H1 (cell line): ENCODE data around the gene CFAP54.
A peak's percentile ranks its signal among the peaks of the same experiment; 100 is the strongest.

Source experiments
- CEBPB ChIP-seq: IDR thresholded peaks from 2 replicates; pipeline ENCODE4 v1.6.1; 2012; ENCODE audit warnings: low read depth, low read length
- CTCF ChIP-seq, 3 experiments: IDR thresholded peaks; 1 replicate in 2 of 3; 2 replicates in 1 of 3; pipeline versions ENCODE4 v1.5.1 to v1.6.1; 2011; ENCODE audit warnings: low read length in 3 of 3, mild to moderate bottlenecking in 3 of 3, inconsistent platforms in 2 of 3, low read depth in 1 of 3, moderate library complexity in 1 of 3; ENCODE audit not compliant: insufficient read depth in 1 of 3; ENCODE audit errors: control extremely low read depth in 1 of 3
- EGR1 ChIP-seq: IDR thresholded peaks from 2 replicates; pipeline ENCODE4 v1.6.1; 2011; ENCODE audit warnings: low read depth, low read length, borderline replicate concordance
- EP300 ChIP-seq, 2 experiments: IDR thresholded peaks; 1 replicate in 1 of 2; 2 replicates in 1 of 2; pipeline ENCODE4 v1.6.1; 2011 to 2012; ENCODE audit warnings: low read depth in 2 of 2, low read length in 2 of 2, mild to moderate bottlenecking in 2 of 2, borderline replicate concordance in 1 of 2, inconsistent platforms in 1 of 2, moderate library complexity in 1 of 2
- POLR2A ChIP-seq, 2 experiments: IDR thresholded peaks; 1 replicate in 1 of 2; 2 replicates in 1 of 2; pipeline ENCODE4 v1.6.1; 2011; ENCODE audit warnings: low read depth in 2 of 2, low read length in 2 of 2, mild to moderate bottlenecking in 2 of 2; ENCODE audit errors: control extremely low read depth in 1 of 2
- POLR2AphosphoS5 ChIP-seq: IDR thresholded peaks from 2 replicates; pipeline ENCODE4 v1.6.1; 2011; ENCODE audit warnings: low read depth, low read length
- SRF ChIP-seq: IDR thresholded peaks from 2 replicates; pipeline ENCODE4 v1.6.1; 2011; ENCODE audit warnings: mild to moderate bottlenecking, low read depth, low read length, moderate library complexity
- TBP ChIP-seq: IDR thresholded peaks from 2 replicates; pipeline ENCODE4 v1.6.1; 2011; ENCODE audit warnings: low read depth, low read length, improper control_type of control experiment
- TCF12 ChIP-seq: IDR thresholded peaks from 2 replicates; pipeline ENCODE4 v1.6.1; 2011; ENCODE audit warnings: low read depth, mild to moderate bottlenecking, low read length
- ZNF274 ChIP-seq: IDR thresholded peaks from 2 replicates; pipeline ENCODE4 v1.7.0; 2012; ENCODE audit warnings: low read length, borderline replicate concordance; ENCODE audit errors: extremely low read depth

- TF ChIP-seq POLR2AphosphoS5, result no peak
- peak; percentile 29 to 47 (median 41); a peak in 3 of 4 replicates for TF ChIP-seq CTCF (IDR thresholded peaks at IDR 0.05; ENCODE audit: control extremely low read depth in 1 of 3, insufficient read depth in 1 of 3, low read depth in 1 of 3, low read length in 3 of 3)
- TF ChIP-seq CEBPB, result no peak
- TF ChIP-seq ZNF274, result no peak
- TF ChIP-seq POLR2A (IDR thresholded peaks at IDR 0.05; ENCODE audit: control extremely low read depth in 1 of 2, low read depth in 2 of 2, low read length in 2 of 2), result no peak
- TF ChIP-seq TBP, result no peak
- no peak for TF ChIP-seq EP300 (IDR thresholded peaks at IDR 0.05; ENCODE audit: borderline replicate concordance in 1 of 2, low read depth in 2 of 2, low read length in 2 of 2)
- TF ChIP-seq TCF12, result no peak
- no peak for TF ChIP-seq EGR1
- TF ChIP-seq SRF, result no peak
Measured at GRCh38 chr12:96720363-96720705, 231.0 kb downstream of the CFAP54 start.
